GM10248 (cell line): Measurements from ENCODE around the gene SLC43A2.

Experiments
- CTCF ChIA-PET: fragments of 300-600 bp; sonication (Branson Sonifier 250); formaldehyde crosslinking; extraction: SDS; loops from one replicate; lab custom pipeline; 2021; ENCODE audit warnings: antibody characterized with exemption; lab: Yijun Ruan, JAX
- POLR2A ChIA-PET: fragments of 350-650 bp; sonication (Branson Sonifier 250); formaldehyde crosslinking; extraction: SDS; loops from one replicate; lab custom pipeline; 2020; ENCODE audit warnings: antibody characterized with exemption; lab: Yijun Ruan, JAX
- DNase-seq: peaks from one replicate; pipeline ENCODE4 v3.0.0; 2012; ENCODE audit errors: extremely low spot score
- CTCF ChIP-seq: IDR thresholded peaks from 2 replicates; pipeline ENCODE4 v1.5.1; 2012; ENCODE audit warnings: mild to moderate bottlenecking, low read depth; ENCODE audit errors: extremely low read depth, missing control alignments, control extremely low read depth

The SLC43A2 gene

GRCh38 chr17:1629504-1630310, 1.1 kb upstream of the SLC43A2 start:
- POLR2A ChIA-PET: interaction anchor here (0.7 to 1.7 kb wide), 2 partner anchors 10 to 55 kb away, joined by 5 to 7 read pairs; no protein-coding TSS in a partner anchor
- TF ChIP-seq CTCF: peak; percentile 85
- CTCF ChIA-PET: interaction anchor here (0.6 to 7.3 kb wide), 37 partner anchors 8 to 369 kb away, joined by 3 to 109 read pairs (median 4); partner anchors contain the start of genes INPP5K, MYO1C, RILP and SCARF1
- DNase-seq: peak; percentile 77

- TF ChIP-seq CTCF: peak; percentile 19
- ChIA-PET CTCF (interaction anchor here (1.0 to 7.3 kb wide), 23 partner anchors 11 to 362 kb away, joined by 3 to 109 read pairs (median 9); partner anchors contain the start of genes MYO1C, RILP and SCARF1), POLR2A (interaction anchor here (1.7 kb wide), 1 partner anchor 55 kb away, joined by 7 read pairs; no protein-coding TSS in a partner anchor)
- peak; percentile 96 for DNase-seq
These were observed 346 bp upstream of the SLC43A2 start for GRCh38 chr17:1628856-1629503.

- ChIA-PET POLR2A (interaction anchor here (1.7 kb wide), 1 partner anchor 20 kb away, joined by 9 read pairs; no protein-coding TSS in a partner anchor), CTCF (interaction anchor here (0.7 to 7.3 kb wide), 10 partner anchors 9 to 94 kb away, joined by 3 to 109 read pairs (median 4); partner anchors contain the start of gene RILP)
- TF ChIP-seq CTCF: no peak
- DNase-seq: peak; percentile 58
These were observed 1.3 kb downstream of the SLC43A2 start for GRCh38 chr17:1627182-1627981.

- ChIA-PET CTCF (interaction anchor here (0.7 to 2.4 kb wide), 10 partner anchors 8 to 93 kb away, joined by 3 to 18 read pairs (median 4); partner anchors contain the start of gene RILP), POLR2A (interaction anchor here (0.7 to 1.8 kb wide), 3 partner anchors 16 to 48 kb away, joined by 3 to 9 read pairs (median 6); no protein-coding TSS in a partner anchor)
- DNase-seq: no peak
These were observed 2.3 kb downstream of the SLC43A2 start for GRCh38 chr17:1626333-1626732.

GRCh38 chr17:1625581-1625980, 3.1 kb downstream of the SLC43A2 start:
- POLR2A ChIA-PET: interaction anchor here (0.7 to 1.8 kb wide), 2 partner anchors 15 to 48 kb away, joined by 3 to 6 read pairs; no protein-coding TSS in a partner anchor

More at GRCh38 chr17:1626333-1626732, 2.3 kb downstream of the SLC43A2 start:
- TF ChIP-seq CTCF: no peak

More at GRCh38 chr17:1625581-1625980, 3.1 kb downstream of the SLC43A2 start:
- DNase-seq: no peak
- TF ChIP-seq CTCF: no peak
- CTCF ChIA-PET: interaction anchor here (0.7 to 2.4 kb wide), 5 partner anchors 8 to 92 kb away, joined by 3 to 18 read pairs (median 4); no protein-coding TSS in a partner anchor
